CD4-positive, CD25-positive, alpha-beta regulatory T cell (primary cell): Measurements from ENCODE around the gene MOCOS. TPM values are rescaled to one million over a fixed set of nuclear protein-coding genes. Genes with fewer than 3 reads are reported as not detected.
A peak's percentile ranks its signal among the peaks of the same experiment; 100 is the strongest.

Experiments
- ATAC-seq, 2 donors: fragments of 150-1000 bp; cut with Tn5 transposase; one replicate each; pipeline ENCODE4 v1.10.0; 2021; ENCODE audit warnings: low read depth in 2 of 2, moderate number of reproducible peaks in 2 of 2, moderate library complexity in 1 of 2
- DNase-seq, 3 donors: peaks; one replicate each; pipeline versions ENCODE4 v3.0.0 to v3.0.0-alpha.2; 2012 to 2022; ENCODE audit warnings: mixed read lengths in 1 of 3
- H3K27ac ChIP-seq: one replicate; pipeline ENCODE4 v1.7.0; 2013; ENCODE audit warnings: mild to moderate bottlenecking, low read length; ENCODE audit not compliant: insufficient read depth, poor library complexity, severe bottlenecking
- H3K27me3 ChIP-seq: one replicate; pipeline ENCODE4 v1.7.0; 2013; ENCODE audit warnings: low read length; ENCODE audit not compliant: control insufficient read depth, insufficient read depth
- H3K36me3 ChIP-seq: one replicate; pipeline ENCODE4 v1.7.0; 2013; ENCODE audit warnings: mild to moderate bottlenecking, low read length, moderate library complexity; ENCODE audit not compliant: control insufficient read depth, insufficient read depth
- H3K4me1 ChIP-seq: 2 replicates; pipeline ENCODE4 v1.7.0; 2013; ENCODE audit warnings: mild to moderate bottlenecking, low read length; ENCODE audit not compliant: insufficient read depth, control insufficient read depth, poor library complexity, severe bottlenecking
- H3K4me3 ChIP-seq: one replicate; pipeline ENCODE4 v1.7.0; 2013; ENCODE audit warnings: low read depth, mild to moderate bottlenecking, low read length, moderate library complexity
- H3K9me3 ChIP-seq, 2 experiments: 1 replicate in 1 of 2; 2 replicates in 1 of 2; pipeline ENCODE4 v1.7.0; 2013; ENCODE audit warnings: low read length in 2 of 2, mild to moderate bottlenecking in 1 of 2, moderate library complexity in 1 of 2; ENCODE audit not compliant: control insufficient read depth in 2 of 2
- H3K27ac Mint-ChIP-seq, 3 donors: one replicate each; pipeline ENCODE4 v1.8.0; 2020 to 2022; ENCODE audit warnings: mild to moderate bottlenecking in 3 of 3, mixed read lengths in 3 of 3, moderate library complexity in 2 of 3
- H3K27me3 Mint-ChIP-seq: one replicate; pipeline ENCODE4 v1.8.0; 2022; ENCODE audit warnings: mild to moderate bottlenecking, mixed read lengths
- H3K36me3 Mint-ChIP-seq: one replicate; pipeline ENCODE4 v1.8.0; 2020; ENCODE audit warnings: mixed read lengths
- H3K4me1 Mint-ChIP-seq, 4 donors: one replicate each; pipeline ENCODE4 v1.8.0; 2020 to 2022; ENCODE audit warnings: mixed read lengths in 4 of 4, mild to moderate bottlenecking in 1 of 4
- H3K4me3 Mint-ChIP-seq, 4 donors: one replicate each; pipeline ENCODE4 v1.8.0; 2020 to 2022; ENCODE audit warnings: mild to moderate bottlenecking in 4 of 4, mixed read lengths in 4 of 4, moderate library complexity in 3 of 4
- H3K9me3 Mint-ChIP-seq, 7 donors: one replicate each; pipeline ENCODE4 v1.8.0; 2020 to 2022; ENCODE audit warnings: mixed read lengths in 7 of 7, mild to moderate bottlenecking in 3 of 7, moderate library complexity in 2 of 7
- polyA plus RNA-seq, 4 donors: library from polyadenylated mRNA; unstranded; fragments of 300-500 nt; fragmentation: Illumina TruSeq; gene quantifications; one replicate each; pipeline ENCODE4 v1.2.3, GENCODE V29; 2021
- total RNA-seq: library from RNA; stranded (reverse); gene quantifications from one replicate; pipeline ENCODE4 v1.2.3, GENCODE V29; 2022

The MOCOS gene, protein sequence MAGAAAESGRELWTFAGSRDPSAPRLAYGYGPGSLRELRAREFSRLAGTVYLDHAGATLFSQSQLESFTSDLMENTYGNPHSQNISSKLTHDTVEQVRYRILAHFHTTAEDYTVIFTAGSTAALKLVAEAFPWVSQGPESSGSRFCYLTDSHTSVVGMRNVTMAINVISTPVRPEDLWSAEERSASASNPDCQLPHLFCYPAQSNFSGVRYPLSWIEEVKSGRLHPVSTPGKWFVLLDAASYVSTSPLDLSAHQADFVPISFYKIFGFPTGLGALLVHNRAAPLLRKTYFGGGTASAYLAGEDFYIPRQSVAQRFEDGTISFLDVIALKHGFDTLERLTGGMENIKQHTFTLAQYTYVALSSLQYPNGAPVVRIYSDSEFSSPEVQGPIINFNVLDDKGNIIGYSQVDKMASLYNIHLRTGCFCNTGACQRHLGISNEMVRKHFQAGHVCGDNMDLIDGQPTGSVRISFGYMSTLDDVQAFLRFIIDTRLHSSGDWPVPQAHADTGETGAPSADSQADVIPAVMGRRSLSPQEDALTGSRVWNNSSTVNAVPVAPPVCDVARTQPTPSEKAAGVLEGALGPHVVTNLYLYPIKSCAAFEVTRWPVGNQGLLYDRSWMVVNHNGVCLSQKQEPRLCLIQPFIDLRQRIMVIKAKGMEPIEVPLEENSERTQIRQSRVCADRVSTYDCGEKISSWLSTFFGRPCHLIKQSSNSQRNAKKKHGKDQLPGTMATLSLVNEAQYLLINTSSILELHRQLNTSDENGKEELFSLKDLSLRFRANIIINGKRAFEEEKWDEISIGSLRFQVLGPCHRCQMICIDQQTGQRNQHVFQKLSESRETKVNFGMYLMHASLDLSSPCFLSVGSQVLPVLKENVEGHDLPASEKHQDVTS
- total RNA-seq (not detected), polyA plus RNA-seq (under 1 TPM in 1 of 4 donors, not detected in 3; 0.02 TPM)

DNA sequence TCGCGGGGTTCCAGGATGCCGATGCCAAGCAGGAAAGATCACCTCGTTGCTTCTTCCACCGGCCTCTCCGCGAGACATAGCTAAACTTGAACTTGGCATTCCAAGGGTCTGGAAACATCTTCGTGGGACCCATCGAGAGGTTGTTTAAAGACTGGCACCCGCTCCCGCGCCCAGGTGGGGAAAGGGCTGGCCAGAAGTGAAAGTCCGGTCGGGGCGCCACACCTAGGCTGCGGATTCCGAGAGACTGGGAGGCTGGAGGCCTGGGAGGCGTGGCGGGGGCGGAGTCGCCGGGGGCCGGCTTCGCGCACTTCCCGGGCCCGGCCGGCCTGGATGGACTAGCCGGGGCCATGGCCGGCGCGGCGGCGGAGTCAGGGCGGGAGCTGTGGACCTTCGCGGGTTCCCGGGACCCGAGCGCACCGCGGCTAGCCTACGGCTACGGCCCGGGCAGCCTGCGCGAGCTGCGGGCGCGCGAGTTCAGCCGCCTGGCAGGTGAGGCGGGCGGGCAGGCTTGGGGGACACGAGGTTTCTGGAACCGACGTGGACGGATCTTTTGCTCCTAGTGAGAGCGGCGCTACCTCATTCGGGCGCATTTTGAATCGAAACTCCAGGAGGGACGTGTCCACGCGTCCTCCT, at the start of gene MOCOS:
MOCOS (plus strand) TSS at position 305 of the 633 bp plus-strand sequence; CDS start at position 348, 43 bp downstream.
- peak; percentile 15 to 34 (median 25) for DNase-seq
- H3K27me3 Mint-ChIP-seq, result peaks cover 37% of the 10 kb centered on the region
- Histone ChIP-seq H3K27ac (no peak within 1 kb of the TSS), H3K27me3 (peaks cover 14% of the 10 kb centered on the region), H3K4me3 (peak within 1 kb of the TSS; percentile 67), H3K4me1 (peaks cover 17% of the 10 kb centered on the region), H3K9me3 (no peaks in the 10 kb centered on the region), H3K36me3 (no peaks in the 10 kb centered on the region)
- H3K9me3 Mint-ChIP-seq, result peaks cover 0 to 7% (median 0%) of the 10 kb centered on the region in 7 donors
- peaks cover 0 to 24% (median 7%) of the 10 kb centered on the region in 4 donors for H3K4me1 Mint-ChIP-seq
- H3K36me3 Mint-ChIP-seq, result no peaks in the 10 kb centered on the region
- peak within 1 kb of the TSS; percentile 36 to 89 (median 84) for H3K4me3 Mint-ChIP-seq
- peak; percentile 35 to 40 for ATAC-seq
- H3K27ac Mint-ChIP-seq, result peak within 1 kb of the TSS in 1 of 3 donors; percentile 11

DNA sequence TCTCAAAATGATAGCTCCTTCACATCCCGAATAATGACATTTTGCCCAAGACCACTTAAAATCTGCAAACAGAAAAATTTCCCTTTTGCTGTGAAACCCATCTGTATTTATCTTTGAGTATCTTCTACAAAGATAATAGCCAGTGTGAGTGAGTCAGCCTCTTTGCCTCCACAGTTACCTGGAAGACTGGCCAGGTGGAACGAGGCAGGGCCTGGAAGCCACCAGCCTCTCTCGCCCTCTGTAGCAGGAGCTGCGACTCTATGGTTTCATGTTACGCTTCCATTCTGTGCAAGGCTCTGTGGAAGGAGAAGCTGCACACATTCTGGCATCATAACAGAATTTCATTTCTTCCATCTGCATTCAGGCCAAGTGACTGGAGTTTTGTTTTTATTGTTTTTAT, 48.1 kb upstream of the MOCOS start:
- no peak for DNase-seq
- Histone ChIP-seq H3K4me3 (no peak overlapping the region), H3K36me3 (peaks cover 85% of the 10 kb centered on the region)

DNA sequence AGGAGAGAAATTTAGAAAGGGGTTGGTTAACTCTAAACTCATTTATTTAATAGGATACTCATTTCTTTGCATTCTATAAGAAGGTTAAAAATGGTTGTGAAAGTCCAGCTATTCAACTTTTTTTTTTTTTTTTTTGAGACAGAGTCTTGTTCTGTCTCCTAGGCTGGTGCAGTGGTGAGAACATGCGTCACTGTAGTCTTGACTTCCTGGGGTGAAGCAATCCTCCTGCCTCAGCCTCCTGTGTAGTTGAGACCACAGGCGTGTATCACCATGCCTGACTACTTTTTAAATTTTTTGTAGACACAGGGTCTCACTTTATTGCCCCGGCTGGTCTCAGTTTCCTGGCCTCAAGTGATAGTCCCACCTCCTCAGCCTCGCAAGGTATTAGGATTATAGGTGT, 45.7 kb upstream of the MOCOS start:
- no peak for DNase-seq
- H3K36me3 Mint-ChIP-seq, result peaks cover 56% of the 10 kb centered on the region

More for the DNA sequence above, 48.1 kb upstream of the MOCOS start:
- H3K36me3 Mint-ChIP-seq, result peaks cover 52% of the 10 kb centered on the region
- Histone ChIP-seq H3K27me3 (no peaks in the 10 kb centered on the region), H3K27ac (no peak overlapping the region), H3K9me3 (no peaks in the 10 kb centered on the region), H3K4me1 (peaks cover 9% of the 10 kb centered on the region)
- no peak for ATAC-seq
- H3K9me3 Mint-ChIP-seq, result no peaks in the 10 kb centered on the region
- H3K27ac Mint-ChIP-seq, result peak overlapping the region in 1 of 3 donors; percentile 38
- no peaks in the 10 kb centered on the region for H3K27me3 Mint-ChIP-seq
- H3K4me1 Mint-ChIP-seq, result peaks cover 28 to 41% (median 35%) of the 10 kb centered on the region in 4 donors
- H3K4me3 Mint-ChIP-seq, result no peak overlapping the region

DNA sequence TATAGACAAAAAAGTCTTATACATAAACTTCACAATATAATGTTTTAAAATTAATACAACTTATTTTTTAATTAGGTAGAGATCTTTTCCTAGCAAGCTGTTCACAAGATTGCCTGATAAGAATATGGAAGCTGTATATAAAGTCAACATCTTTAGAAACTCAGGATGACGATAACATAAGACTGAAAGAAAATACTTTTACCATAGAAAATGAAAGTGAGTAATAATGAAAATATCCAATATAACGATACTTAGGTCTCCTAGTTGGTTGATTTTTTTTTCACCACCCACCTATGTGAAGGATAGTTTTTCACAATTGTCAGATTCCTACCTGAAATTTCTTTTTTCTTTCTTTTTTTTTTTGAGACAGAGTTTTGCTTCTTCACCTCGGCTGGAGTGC, 44.5 kb upstream of the MOCOS start:
- Mint-ChIP-seq H3K4me1 (peaks cover 16 to 21% (median 18%) of the 10 kb centered on the region in 4 donors), H3K27ac (no peak overlapping the region), H3K27me3 (no peaks in the 10 kb centered on the region), H3K9me3 (no peaks in the 10 kb centered on the region), H3K4me3 (no peak overlapping the region), H3K36me3 (peaks cover 52% of the 10 kb centered on the region)
- H3K4me3 ChIP-seq, result no peak overlapping the region
- no peaks in the 10 kb centered on the region for H3K9me3 ChIP-seq
- H3K27me3 ChIP-seq, result no peaks in the 10 kb centered on the region
- no peaks in the 10 kb centered on the region for H3K4me1 ChIP-seq
- H3K27ac ChIP-seq, result no peak overlapping the region
- DNase-seq (no peak), ATAC-seq (no peak)
- H3K36me3 ChIP-seq, result peaks cover 93% of the 10 kb centered on the region

More for the DNA sequence above, 45.7 kb upstream of the MOCOS start:
- no peak overlapping the region for H3K27ac Mint-ChIP-seq
- H3K9me3 ChIP-seq, result no peaks in the 10 kb centered on the region
- no peak for ATAC-seq
- H3K4me3 ChIP-seq, result no peak overlapping the region
- H3K27me3 ChIP-seq, result no peaks in the 10 kb centered on the region
- peaks cover 94% of the 10 kb centered on the region for H3K36me3 ChIP-seq
- H3K4me3 Mint-ChIP-seq, result no peak overlapping the region
- H3K4me1 Mint-ChIP-seq, result peaks cover 21 to 29% (median 23%) of the 10 kb centered on the region in 4 donors
- H3K27ac ChIP-seq, result no peak overlapping the region
- no peaks in the 10 kb centered on the region for H3K27me3 Mint-ChIP-seq
- no peaks in the 10 kb centered on the region for H3K9me3 Mint-ChIP-seq
- H3K4me1 ChIP-seq, result peaks cover 2% of the 10 kb centered on the region

DNA sequence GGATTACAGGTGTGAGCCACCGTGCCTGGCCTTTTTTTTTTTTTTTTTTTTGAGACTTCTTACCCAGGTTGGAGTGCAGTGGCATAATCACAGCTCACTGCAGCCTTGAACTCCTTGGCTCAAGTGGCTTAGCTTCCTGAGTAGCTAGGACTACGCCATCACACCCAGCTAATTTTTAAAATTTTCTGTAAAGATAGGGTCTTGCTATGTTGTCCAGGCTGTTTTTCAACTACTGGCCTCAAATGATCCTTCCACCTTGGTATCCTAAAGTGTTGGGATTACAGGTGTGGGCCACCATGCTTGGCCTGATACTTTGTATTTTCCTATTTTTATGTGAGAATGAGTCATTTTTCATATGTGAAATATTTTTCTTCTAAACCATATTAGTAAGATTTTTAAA, 43.9 kb upstream of the MOCOS start:
- Mint-ChIP-seq H3K4me3 (no peak overlapping the region), H3K27ac (no peak overlapping the region), H3K27me3 (no peaks in the 10 kb centered on the region), H3K9me3 (no peaks in the 10 kb centered on the region), H3K36me3 (peaks cover 45% of the 10 kb centered on the region), H3K4me1 (peaks cover 16 to 21% (median 17%) of the 10 kb centered on the region in 4 donors)
- Histone ChIP-seq H3K4me3 (no peak overlapping the region), H3K36me3 (peaks cover 92% of the 10 kb centered on the region), H3K27ac (no peak overlapping the region), H3K9me3 (no peaks in the 10 kb centered on the region), H3K4me1 (no peaks in the 10 kb centered on the region), H3K27me3 (no peaks in the 10 kb centered on the region)
- ATAC-seq, result no peak
- no peak for DNase-seq

DNA sequence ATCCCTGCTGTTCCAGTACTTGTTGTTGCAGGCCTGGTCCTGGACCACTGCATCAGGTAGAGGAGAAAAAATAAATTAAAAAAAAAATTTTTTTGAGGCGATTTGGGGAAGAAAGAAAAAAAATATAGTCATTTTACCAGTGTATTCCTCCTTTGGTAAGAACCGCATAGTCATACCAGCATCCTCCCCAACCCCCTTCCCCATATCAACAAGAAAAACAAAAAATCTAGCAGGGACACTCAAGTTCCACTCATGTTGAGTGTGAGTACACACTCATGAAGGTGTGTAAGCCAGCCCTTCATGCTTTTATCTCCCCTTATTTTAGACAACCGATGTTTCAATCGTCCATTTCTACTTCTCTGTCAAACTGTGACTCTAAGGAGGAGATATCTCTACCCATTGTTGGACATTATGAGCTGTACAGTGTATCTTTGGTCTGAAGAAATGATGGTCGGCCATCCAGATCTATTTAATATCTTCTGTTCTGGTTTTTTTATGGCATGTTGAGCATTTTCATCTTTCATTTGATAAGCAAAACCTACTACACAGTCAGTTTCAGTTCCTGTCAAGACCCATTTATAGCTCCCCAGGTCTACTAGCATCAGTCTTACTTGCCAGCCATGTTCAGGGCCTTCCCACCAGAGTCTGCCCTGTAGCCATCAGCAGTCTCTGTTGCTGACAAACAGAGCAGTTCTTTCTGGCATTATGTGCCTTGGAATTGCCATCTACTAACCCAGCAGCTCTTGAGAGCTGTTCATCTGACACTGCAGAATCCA, 37.6 kb upstream of the MOCOS start:
- H3K9me3 Mint-ChIP-seq, result no peaks in the 10 kb centered on the region
- Histone ChIP-seq H3K4me3 (no peak overlapping the region), H3K36me3 (peaks cover 89% of the 10 kb centered on the region), H3K4me1 (no peaks in the 10 kb centered on the region), H3K27me3 (no peaks in the 10 kb centered on the region), H3K27ac (no peak overlapping the region), H3K9me3 (no peaks in the 10 kb centered on the region)
- DNase-seq, result no peak
- peak in 1 of 2 donors; percentile 39 for ATAC-seq
- no peak overlapping the region for H3K27ac Mint-ChIP-seq
- peaks cover 49% of the 10 kb centered on the region for H3K36me3 Mint-ChIP-seq
- no peaks in the 10 kb centered on the region for H3K27me3 Mint-ChIP-seq
- peaks cover 0 to 15% (median 12%) of the 10 kb centered on the region in 4 donors for H3K4me1 Mint-ChIP-seq
- H3K4me3 Mint-ChIP-seq, result no peak overlapping the region

DNA sequence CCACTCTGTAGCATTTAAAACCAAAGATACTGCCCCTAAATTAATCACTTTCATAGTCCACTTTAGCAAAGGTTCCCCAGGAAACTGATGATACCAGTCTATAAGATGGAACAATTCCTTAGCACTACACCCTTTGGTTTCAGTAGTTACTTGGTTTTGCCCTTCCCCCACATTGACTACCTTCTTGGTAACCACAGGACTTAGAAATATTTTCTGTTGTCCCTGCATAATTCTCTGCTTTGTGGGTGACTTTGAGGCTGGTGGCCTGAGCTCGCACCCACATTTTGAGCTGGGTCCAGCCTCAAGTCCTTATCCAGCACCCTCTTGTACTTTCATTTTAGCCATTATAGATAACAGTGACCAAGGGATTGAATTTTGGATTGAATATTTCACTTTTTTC, 34.5 kb upstream of the MOCOS start:
- Mint-ChIP-seq H3K27ac (no peak overlapping the region), H3K36me3 (peaks cover 46% of the 10 kb centered on the region), H3K4me1 (peaks cover 6 to 24% (median 19%) of the 10 kb centered on the region in 4 donors), H3K4me3 (no peak overlapping the region), H3K9me3 (no peaks in the 10 kb centered on the region), H3K27me3 (no peaks in the 10 kb centered on the region)
- Histone ChIP-seq H3K4me1 (no peaks in the 10 kb centered on the region), H3K27ac (no peak overlapping the region), H3K4me3 (no peak overlapping the region), H3K36me3 (peaks cover 88% of the 10 kb centered on the region), H3K9me3 (no peaks in the 10 kb centered on the region), H3K27me3 (no peaks in the 10 kb centered on the region)
- no peak for DNase-seq
- no peak for ATAC-seq
